Heart left ventricle (tissue), 13 donors: ENCODE measurements around the gene AJM1.
"Not testable (repeated sequence)": the region's sequence is repeated elsewhere in the genome, so short reads cannot be mapped to it uniquely, and the experiment has no call there.

Source experiments
- POLR2A ChIP-seq, 2 donors: fragments of 450-650 bp; IDR thresholded peaks; one replicate each; pipeline ENCODE4 v1.6.1; 2017; ENCODE audit warnings: antibody characterized with exemption in 2 of 2, mild to moderate bottlenecking in 2 of 2, moderate library complexity in 2 of 2
- TF ChIP-seq, protein P1 (sequence below), 12 donors: fragments of 200-600 bp; sonication (generic) in 4 of 12; IDR thresholded peaks; one replicate each; pipeline versions ENCODE4 v1.5.0 to v1.8.0; 2018 to 2022; ENCODE audit warnings: antibody characterized with exemption in 12 of 12, mild to moderate bottlenecking in 5 of 12
- donor health status: ischemic (EF 13 %, LVEDD 7.1; RV severe dilation, severe dysfunction).
- donor health status: DM: no; HTN: yes; CAD: no.
- donor health status: DM: no; HTN: no; CAD: no.
- donor health status: ischemic (EF 25% LVEDD 6.9; RV normal size, moderate dysfunction).
- donor health status: ischemic (EF 25% LVEDD 5.7; RV mildly dilated, moderate dysfunction).
- donor health status: ischemic (EF 35%, LVEDD 5.7; RV mildly dilated, moderate dysfunction).
- donor health status: nonischemic (EF 11% LVEDD 7.7; RV severe dilation, severe dysfunction).
- donor health status: DM: yes; HTN: yes; CAD: no.
- donor health status: PGD.
- donor health status: ischemic (EF 29% LVEDD 5.4; RV normal size, mild dysfunction).
- donor health status: nonischemic (EF 23%, LVEDD 6.1; RV moderate dilation, normal function).

DNA sequence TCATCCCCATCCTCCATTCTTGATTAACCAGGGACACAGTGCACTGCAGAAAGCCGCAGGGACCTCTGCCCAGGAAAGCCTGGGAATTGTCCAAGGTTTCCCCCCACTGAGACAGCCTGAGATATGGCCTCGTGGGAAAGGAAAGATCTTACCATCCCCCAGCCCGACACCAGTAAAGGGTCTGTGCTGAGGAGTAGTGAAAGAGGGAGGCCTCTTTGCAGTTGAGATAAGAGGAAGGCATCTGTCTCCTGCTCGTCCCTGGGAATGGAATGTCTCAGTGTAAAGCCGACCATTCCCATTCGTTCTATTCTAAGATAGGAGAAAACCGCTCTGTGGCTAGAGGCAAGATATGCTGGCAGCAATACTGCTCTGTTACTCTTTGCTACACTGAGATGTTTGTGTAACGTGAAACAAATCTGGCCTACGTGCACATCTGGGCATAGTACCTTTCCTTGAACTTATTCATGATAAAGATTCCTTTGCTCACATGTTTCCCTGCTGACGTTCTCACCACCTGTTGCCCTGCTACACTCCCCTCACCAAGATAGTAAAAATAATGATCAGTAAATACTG lies 45.4 kb upstream of the AJM1 start:
- TF ChIP-seq, protein P1, sequence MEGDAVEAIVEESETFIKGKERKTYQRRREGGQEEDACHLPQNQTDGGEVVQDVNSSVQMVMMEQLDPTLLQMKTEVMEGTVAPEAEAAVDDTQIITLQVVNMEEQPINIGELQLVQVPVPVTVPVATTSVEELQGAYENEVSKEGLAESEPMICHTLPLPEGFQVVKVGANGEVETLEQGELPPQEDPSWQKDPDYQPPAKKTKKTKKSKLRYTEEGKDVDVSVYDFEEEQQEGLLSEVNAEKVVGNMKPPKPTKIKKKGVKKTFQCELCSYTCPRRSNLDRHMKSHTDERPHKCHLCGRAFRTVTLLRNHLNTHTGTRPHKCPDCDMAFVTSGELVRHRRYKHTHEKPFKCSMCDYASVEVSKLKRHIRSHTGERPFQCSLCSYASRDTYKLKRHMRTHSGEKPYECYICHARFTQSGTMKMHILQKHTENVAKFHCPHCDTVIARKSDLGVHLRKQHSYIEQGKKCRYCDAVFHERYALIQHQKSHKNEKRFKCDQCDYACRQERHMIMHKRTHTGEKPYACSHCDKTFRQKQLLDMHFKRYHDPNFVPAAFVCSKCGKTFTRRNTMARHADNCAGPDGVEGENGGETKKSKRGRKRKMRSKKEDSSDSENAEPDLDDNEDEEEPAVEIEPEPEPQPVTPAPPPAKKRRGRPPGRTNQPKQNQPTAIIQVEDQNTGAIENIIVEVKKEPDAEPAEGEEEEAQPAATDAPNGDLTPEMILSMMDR (IDR thresholded peaks at IDR 0.05), result not testable (repeated sequence)
- TF ChIP-seq POLR2A (IDR thresholded peaks at IDR 0.05), result not testable (repeated sequence)
